DMS 273 (cell line): Measurements from ENCODE around the gene NOX3.
"Not testable (repeated sequence)": the region's sequence is repeated elsewhere in the genome, so short reads cannot be mapped to it uniquely, and the experiment has no call there.

Experiments
- DNase-seq: peaks from one replicate; lab custom pipeline; 2025; ENCODE audit not compliant: unreplicated experiment; lab: John Stamatoyannopoulos, UW

Gene NOX3

GRCh38 chr6:155470979-155471616 lies 15.5 kb upstream of the NOX3 start:
- not testable (repeated sequence) for DNase-seq

GRCh38 chr6:155468543-155468942 lies 12.9 kb upstream of the NOX3 start:
- not testable (repeated sequence) for DNase-seq

GRCh38 chr6:155466539-155466938 lies 10.9 kb upstream of the NOX3 start:
- no peak for DNase-seq

GRCh38 chr6:155461556-155461955 lies 5.9 kb upstream of the NOX3 start:
- no peak for DNase-seq

- no peak for DNase-seq
These were observed 1.2 kb downstream of the NOX3 start for GRCh38 chr6:155454471-155454870.

GRCh38 chr6:155454008-155454407 lies 1.6 kb downstream of the NOX3 start:
- no peak for DNase-seq

GRCh38 chr6:155452576-155452975 lies 3.1 kb downstream of the NOX3 start:
- DNase-seq, result no peak

- DNase-seq, result not testable (repeated sequence)
These were observed 4.1 kb downstream of the NOX3 start for GRCh38 chr6:155451530-155451929.

GRCh38 chr6:155450240-155450581 lies 5.4 kb downstream of the NOX3 start:
- DNase-seq, result no peak

- DNase-seq, result peak; percentile 6
These were observed 6.0 kb downstream of the NOX3 start for GRCh38 chr6:155449450-155450239.

- peak; percentile 6 for DNase-seq
These were observed 6.8 kb downstream of the NOX3 start for GRCh38 chr6:155448668-155449449.

GRCh38 chr6:155447949-155448348 lies 7.7 kb downstream of the NOX3 start:
- no peak for DNase-seq

GRCh38 chr6:155444952-155445903 lies 10.4 kb downstream of the NOX3 start:
- no peak for DNase-seq

GRCh38 chr6:155444120-155444917 lies 11.3 kb downstream of the NOX3 start:
- DNase-seq, result no peak

- no peak for DNase-seq
These were observed 12.5 kb downstream of the NOX3 start for GRCh38 chr6:155443168-155443567.

GRCh38 chr6:155442562-155442961 lies 13.1 kb downstream of the NOX3 start:
- DNase-seq, result peak; percentile 64

- no peak for DNase-seq
These were observed 14.6 kb downstream of the NOX3 start for GRCh38 chr6:155441112-155441465.

GRCh38 chr6:155440398-155441111 lies 15.1 kb downstream of the NOX3 start:
- peak; percentile 22 for DNase-seq

GRCh38 chr6:155439376-155439775 lies 16.3 kb downstream of the NOX3 start:
- DNase-seq, result no peak
